HCT116 (cell line): ENCODE measurements around the gene ZNF507. TPM values are rescaled to one million over a fixed set of nuclear protein-coding genes. Genes with fewer than 3 reads are reported as not detected.

Source experiments
- ATAC-seq: fragments of 200-7000 bp; cut with Tn5 transposase; 2 replicates; pipeline ENCODE4 v1.9.1; 2020; ENCODE audit warnings: mild to moderate bottlenecking, moderate library complexity
- BruUV-seq: library from RNA; stranded (reverse); fragments of 400-500 nt; replicated peaks from 2 replicates; lab custom pipeline; 2021; lab: Mats Ljungman, UMichigan
- CTCF ChIA-PET: fragments of 300-600 bp; sonication (Branson Sonifier 250); formaldehyde crosslinking; loops from one replicate; lab custom pipeline; 2021; ENCODE audit warnings: antibody characterized with exemption; lab: Charles Lee
- POLR2A ChIA-PET: fragments of 300-600, 350-600 bp; sonication (Branson Sonifier 250); formaldehyde crosslinking; loops from one replicate; lab custom pipeline; 2021; ENCODE audit warnings: antibody characterized with exemption; lab: Charles Lee
- RAD21 ChIA-PET, 2 experiments: fragments of 300-600 bp; sonication (Branson Sonifier 250); formaldehyde crosslinking; loops; one replicate each; lab custom pipeline; 2023; ENCODE audit warnings: low total read pairs in 2 of 2; ENCODE audit not compliant: uncharacterized antibody in 2 of 2, unreplicated experiment in 2 of 2, low non-redundant PET in 1 of 2; lab: Charles Lee
- DNase-seq: peaks from one replicate; pipeline ENCODE4 v3.0.0-alpha.2; 2010; ENCODE audit warnings: low read depth, low spot score
- H2AFZ ChIP-seq: fragments of 200-600 bp; shearing (Covaris generic), sonication (generic); 2 replicates; pipeline ENCODE4 v1.6.1; 2017; ENCODE audit warnings: low read depth, mixed run types, mixed read lengths, antibody characterized with exemption, low read length; ENCODE audit not compliant: poor library complexity, severe bottlenecking
- H3K27ac ChIP-seq: 2 replicates; pipeline ENCODE4 v1.5.1; 2012; ENCODE audit warnings: low read depth, low read length
- H3K27me3 ChIP-seq: fragments of 200-600 bp; sonication (generic); 2 replicates; pipeline ENCODE4 v1.6.1; 2016; ENCODE audit warnings: mixed run types, low read length, mixed read lengths; ENCODE audit not compliant: insufficient read depth
- H3K36me3 ChIP-seq, 2 experiments: fragments of 200-500 bp in 1 of 2; fragments of 200-600 bp in 1 of 2; sonication (Bioruptor generic) in 1 of 2; sonication (generic) in 1 of 2; 2 replicates each; pipeline versions ENCODE4 v1.5.1 to v1.6.1; 2014 to 2016; ENCODE audit warnings: low read length in 2 of 2, inconsistent platforms in 1 of 2, mixed read lengths in 1 of 2, mixed run types in 1 of 2; ENCODE audit not compliant: insufficient read depth in 2 of 2, control insufficient read depth in 1 of 2
- H3K4me1 ChIP-seq, 2 experiments: fragments of 200-600 bp in 1 of 2; sonication (generic) in 1 of 2; 2 replicates each; pipeline versions ENCODE4 v1.5.1 to v1.6.1; 2012 to 2017; ENCODE audit warnings: low read length in 2 of 2, inconsistent platforms in 1 of 2, mild to moderate bottlenecking in 1 of 2, mixed read lengths in 1 of 2, mixed run types in 1 of 2, moderate library complexity in 1 of 2; ENCODE audit not compliant: insufficient read depth in 2 of 2, control insufficient read depth in 1 of 2
- H3K4me2 ChIP-seq: fragments of 200-600 bp; sonication (generic); 2 replicates; pipeline ENCODE4 v1.6.1; 2017; ENCODE audit warnings: mixed run types, low read length, mixed read lengths
- H3K4me3 ChIP-seq, 2 experiments: fragments of 200-600 bp in 1 of 2; sonication (generic) in 1 of 2; replicated peaks in 1 of 2; 2 replicates each; pipeline ENCODE4 v1.5.1; 2011 to 2016; ENCODE audit warnings: low read length in 2 of 2, control low read depth in 1 of 2, low read depth in 1 of 2, mild to moderate bottlenecking in 1 of 2, mixed read lengths in 1 of 2, mixed run types in 1 of 2
- H3K79me2 ChIP-seq: fragments of 200-600 bp; sonication (generic); 2 replicates; pipeline ENCODE4 v1.6.1; 2017; ENCODE audit warnings: mild to moderate bottlenecking, mixed run types, low read length, moderate library complexity, mixed read lengths; ENCODE audit not compliant: insufficient read depth
- H3K9ac ChIP-seq: fragments of 200-600 bp; sonication (generic); 2 replicates; pipeline ENCODE4 v1.6.1; 2016; ENCODE audit warnings: low read length, mixed read lengths
- H3K9me2 ChIP-seq: fragments of 200-600 bp; sonication (generic), shearing (Covaris generic); 2 replicates; pipeline ENCODE4 v1.6.1; 2017; ENCODE audit warnings: mixed run types, mild to moderate bottlenecking, moderate library complexity; ENCODE audit not compliant: insufficient read depth
- H3K9me3 ChIP-seq, 2 experiments: fragments of 200-500 bp in 1 of 2; fragments of 200-600 bp in 1 of 2; sonication (Bioruptor generic) in 1 of 2; sonication (generic) in 1 of 2; 2 replicates each; pipeline ENCODE4 v1.6.1; 2014 to 2017; ENCODE audit warnings: low read length in 2 of 2, mixed read lengths in 2 of 2, inconsistent platforms in 1 of 2, low read depth in 1 of 2, mild to moderate bottlenecking in 1 of 2, mixed run types in 1 of 2, moderate library complexity in 1 of 2; ENCODE audit not compliant: control insufficient read depth in 1 of 2, insufficient read depth in 1 of 2
- H4K20me1 ChIP-seq: fragments of 200-600 bp; sonication (generic), shearing (Covaris generic); 2 replicates; pipeline ENCODE4 v1.6.1; 2017; ENCODE audit warnings: mixed run types, mild to moderate bottlenecking, moderate library complexity; ENCODE audit not compliant: insufficient read depth
- CEBPB ChIP-seq: IDR thresholded peaks from 2 replicates; pipeline ENCODE4 v1.6.1; 2012; ENCODE audit warnings: low read depth
- EGR1 ChIP-seq: IDR thresholded peaks from 2 replicates; pipeline ENCODE4 v1.6.1; 2012; ENCODE audit warnings: low read depth
- ELF1 ChIP-seq: IDR thresholded peaks from 2 replicates; pipeline ENCODE4 v1.6.1; 2012; ENCODE audit warnings: low read depth, borderline replicate concordance
- EZH2phosphoT487 ChIP-seq: fragments of 200-600 bp; IDR thresholded peaks from 2 replicates; pipeline ENCODE4 v1.6.1; 2018; ENCODE audit warnings: antibody characterized with exemption, borderline replicate concordance
- FOSL1 ChIP-seq: IDR thresholded peaks from 2 replicates; pipeline ENCODE4 v1.6.1; 2012; ENCODE audit warnings: low read depth
- JUND ChIP-seq: IDR thresholded peaks from 2 replicates; pipeline ENCODE4 v1.6.1; 2012
- POLR2A ChIP-seq: IDR thresholded peaks from 2 replicates; pipeline ENCODE4 v1.7.0; 2011; ENCODE audit warnings: borderline replicate concordance; ENCODE audit not compliant: insufficient read depth, insufficient read length; ENCODE audit errors: extremely low read depth
- POLR2AphosphoS5 ChIP-seq: IDR thresholded peaks from 2 replicates; pipeline ENCODE4 v1.6.1; 2011; ENCODE audit warnings: mild to moderate bottlenecking, low read depth, low read length, moderate library complexity
- RAD21 ChIP-seq: IDR thresholded peaks from 2 replicates; pipeline ENCODE4 v1.6.1; 2012; ENCODE audit warnings: low read depth, mild to moderate bottlenecking
- SIN3A ChIP-seq: IDR thresholded peaks from 2 replicates; pipeline ENCODE4 v1.6.1; 2012; ENCODE audit warnings: low read depth
- YY1 ChIP-seq: IDR thresholded peaks from 2 replicates; pipeline ENCODE4 v1.6.1; 2011; ENCODE audit warnings: low read length, low read depth, moderate library complexity, mild to moderate bottlenecking; ENCODE audit not compliant: insufficient replicate concordance; ENCODE audit errors: extremely low read depth
- ZFX ChIP-seq: fragments of 450-650 bp; IDR thresholded peaks from 2 replicates; pipeline ENCODE4 v1.6.1; 2017
- ZNF274 ChIP-seq: fragments of 200-500 bp; sonication (Bioruptor generic); IDR thresholded peaks from 2 replicates; pipeline ENCODE4 v1.6.1; 2014; ENCODE audit warnings: mild to moderate bottlenecking, low read depth, low read length, inconsistent platforms
- intact Hi-C: fragments of 100-400 bp; cut with micrococcal nuclease; formaldehyde crosslinking; loops from 2 replicates; pipeline ENCODE4 v1.10.0; 2022
- total RNA-seq: library from RNA; stranded (reverse); gene quantifications from one replicate; pipeline ENCODE4 v1.2.1, GENCODE V29; 2021; ENCODE audit not compliant: unreplicated experiment
- TF ChIP-seq, protein P1 (sequence below): IDR thresholded peaks from 2 replicates; pipeline ENCODE4 v1.6.1; 2012
- TF ChIP-seq, protein P2 (sequence below), 3 experiments: fragments of 200-600 bp in 1 of 3; sonication (generic) in 1 of 3; IDR thresholded peaks in 2 of 3; conservative IDR thresholded peaks in 1 of 3; 2 replicates each; pipeline ENCODE4 v1.5.1; 2012 to 2017; ENCODE audit warnings: low read depth in 2 of 3, low read length in 2 of 3, antibody characterized with exemption in 1 of 3, borderline replicate concordance in 1 of 3, control low read depth in 1 of 3, mild to moderate bottlenecking in 1 of 3, mixed read lengths in 1 of 3, mixed run types in 1 of 3, moderate library complexity in 1 of 3; ENCODE audit not compliant: insufficient read depth in 1 of 3

ZNF507 gene
- total RNA-seq, 1 experiment from 2014 or later, result 27.4 TPM

GRCh38 chr19:32363175-32363574 is 17.8 kb downstream of the ZNF507 start:
- H3K9me3 ChIP-seq, result no peaks in the 10 kb centered on the region
- H3K4me3 ChIP-seq, result no peak overlapping the region
- peaks cover 87% of the 10 kb centered on the region for H3K79me2 ChIP-seq
- POLR2A ChIA-PET, result no interaction called here
- RAD21 ChIA-PET, result no interaction called here
- TF ChIP-seq, protein P1, sequence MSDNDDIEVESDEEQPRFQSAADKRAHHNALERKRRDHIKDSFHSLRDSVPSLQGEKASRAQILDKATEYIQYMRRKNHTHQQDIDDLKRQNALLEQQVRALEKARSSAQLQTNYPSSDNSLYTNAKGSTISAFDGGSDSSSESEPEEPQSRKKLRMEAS, result no peak
- no peak for TF ChIP-seq RAD21
- no peak for TF ChIP-seq SIN3A
- TF ChIP-seq POLR2AphosphoS5, result no peak
- TF ChIP-seq EZH2phosphoT487, result no peak
- TF ChIP-seq CEBPB, result no peak
- TF ChIP-seq JUND, result no peak
- TF ChIP-seq, protein P2, sequence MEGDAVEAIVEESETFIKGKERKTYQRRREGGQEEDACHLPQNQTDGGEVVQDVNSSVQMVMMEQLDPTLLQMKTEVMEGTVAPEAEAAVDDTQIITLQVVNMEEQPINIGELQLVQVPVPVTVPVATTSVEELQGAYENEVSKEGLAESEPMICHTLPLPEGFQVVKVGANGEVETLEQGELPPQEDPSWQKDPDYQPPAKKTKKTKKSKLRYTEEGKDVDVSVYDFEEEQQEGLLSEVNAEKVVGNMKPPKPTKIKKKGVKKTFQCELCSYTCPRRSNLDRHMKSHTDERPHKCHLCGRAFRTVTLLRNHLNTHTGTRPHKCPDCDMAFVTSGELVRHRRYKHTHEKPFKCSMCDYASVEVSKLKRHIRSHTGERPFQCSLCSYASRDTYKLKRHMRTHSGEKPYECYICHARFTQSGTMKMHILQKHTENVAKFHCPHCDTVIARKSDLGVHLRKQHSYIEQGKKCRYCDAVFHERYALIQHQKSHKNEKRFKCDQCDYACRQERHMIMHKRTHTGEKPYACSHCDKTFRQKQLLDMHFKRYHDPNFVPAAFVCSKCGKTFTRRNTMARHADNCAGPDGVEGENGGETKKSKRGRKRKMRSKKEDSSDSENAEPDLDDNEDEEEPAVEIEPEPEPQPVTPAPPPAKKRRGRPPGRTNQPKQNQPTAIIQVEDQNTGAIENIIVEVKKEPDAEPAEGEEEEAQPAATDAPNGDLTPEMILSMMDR (IDR thresholded peaks at IDR 0.05 in 2 of 3, conservative IDR thresholded peaks at IDR 0.05 in 1 of 3; ENCODE audit: borderline replicate concordance in 1 of 3, insufficient read depth in 1 of 3, low read depth in 2 of 3, low read length in 2 of 3), result no peak
- TF ChIP-seq ZFX, result no peak
- no peak for TF ChIP-seq EGR1
- TF ChIP-seq POLR2A, result no peak
- no peak for TF ChIP-seq ZNF274
- no peak for TF ChIP-seq FOSL1
- TF ChIP-seq YY1, result no peak
- no peak for TF ChIP-seq ELF1
- no peak for ATAC-seq
- no peak overlapping the region for H3K9ac ChIP-seq
- peaks cover 34% of the 10 kb centered on the region in 2 experiments; a peak in 3 of 4 replicates for H3K36me3 ChIP-seq
- intact Hi-C loops, result no loop called here
- H4K20me1 ChIP-seq, result peaks cover 7% of the 10 kb centered on the region; the same call in 1 of the 2 replicates
- H3K4me2 ChIP-seq, result no peak overlapping the region
- H2AFZ ChIP-seq, result no peak overlapping the region
- H3K4me1 ChIP-seq, result no peaks in the 10 kb centered on the region
- no peaks in the 10 kb centered on the region for H3K27me3 ChIP-seq
- no peak overlapping the region for H3K27ac ChIP-seq
- no TSS peak for BruUV-seq
- H3K9me2 ChIP-seq, result no peaks in the 10 kb centered on the region
- DNase-seq, result no peak
- CTCF ChIA-PET, result no interaction called here
